NCI-H2227 (cell line): ENCODE data around the gene TMEM167A.
A peak's percentile ranks its signal among the peaks of the same experiment; 100 is the strongest.
"Not testable (repeated sequence)": the region's sequence is repeated elsewhere in the genome, so short reads cannot be mapped to it uniquely, and the experiment has no call there.

Experiments used
- DNase-seq: peaks from one replicate; lab custom pipeline; 2025; ENCODE audit not compliant: unreplicated experiment; lab: John Stamatoyannopoulos, UW

The TMEM167A gene

DNA sequence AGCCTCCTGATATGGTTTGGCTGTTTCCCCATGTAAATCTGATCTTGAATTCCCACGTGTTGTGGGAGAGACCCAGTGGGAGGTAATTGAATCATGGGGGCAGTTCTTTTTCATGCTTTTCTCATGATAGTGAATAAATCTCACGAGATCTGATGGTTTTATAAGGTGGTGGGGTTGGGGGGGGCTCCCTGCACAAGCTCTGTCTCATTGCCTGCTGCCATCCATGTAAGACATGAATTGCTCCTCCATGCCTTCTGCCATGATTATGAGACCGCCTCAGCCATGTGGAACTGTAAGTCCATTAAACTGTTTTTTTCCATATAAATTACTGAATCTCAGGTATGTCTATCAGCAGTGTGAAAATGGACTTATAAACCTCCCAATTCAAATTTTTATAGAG, 13.0 kb upstream of the TMEM167A start:
- no peak for DNase-seq

GRCh38 chr5:83085106-83085505, 7.9 kb upstream of the TMEM167A start:
- DNase-seq: no peak

GRCh38 chr5:83084336-83084735, 7.1 kb upstream of the TMEM167A start:
- no peak for DNase-seq

- DNase-seq: no peak
Observed at GRCh38 chr5:83082750-83083149, 5.6 kb upstream of the TMEM167A start.

DNA sequence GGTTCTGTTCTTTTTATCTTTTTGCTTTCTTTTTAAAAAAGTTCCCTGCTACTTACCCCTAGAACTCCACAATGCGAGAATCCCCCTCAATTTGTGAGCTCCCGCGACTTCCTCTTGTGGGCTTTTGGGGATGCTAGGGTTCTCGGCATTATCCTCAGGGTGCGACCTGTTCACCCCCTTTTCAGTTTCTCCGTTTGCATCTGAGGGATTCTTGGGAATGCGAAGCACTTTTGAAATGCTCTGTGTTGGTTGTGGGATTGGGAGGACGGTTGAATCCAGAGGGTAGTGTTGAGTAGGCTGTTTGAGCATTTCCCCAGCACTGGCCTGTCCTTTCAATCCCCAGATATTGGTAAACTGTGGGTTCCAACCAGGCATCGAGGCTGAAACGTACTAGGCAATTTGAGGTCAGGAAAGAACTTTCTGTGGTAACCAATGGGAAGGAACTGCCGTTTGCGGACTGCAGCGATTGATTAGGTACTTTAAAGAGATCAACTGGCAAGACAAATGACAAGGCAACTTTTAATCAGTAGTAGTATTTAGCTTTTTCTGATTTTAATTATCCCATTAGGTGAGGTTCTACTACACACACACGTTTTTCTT, 568 bp upstream of the TMEM167A start:
- peak; percentile 26 for DNase-seq

DNA sequence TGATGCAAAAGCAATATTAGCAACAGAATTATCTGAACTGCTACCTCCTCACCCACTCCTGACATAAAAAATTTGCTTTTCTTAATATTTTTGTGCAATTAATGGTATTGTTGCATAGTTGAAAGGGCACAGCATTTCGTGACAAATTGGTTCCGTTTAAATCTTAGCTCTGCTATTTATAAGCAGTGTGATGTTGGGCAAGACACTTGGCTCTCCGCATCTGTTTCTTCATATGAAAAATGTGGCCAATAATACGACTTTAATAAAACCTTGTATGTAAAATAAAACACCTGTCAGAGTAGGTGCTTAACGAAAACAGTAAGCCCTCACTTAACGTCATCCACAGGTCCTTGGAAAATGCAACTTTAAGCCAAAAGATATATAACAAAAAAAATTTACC, 4.2 kb downstream of the TMEM167A start:
- DNase-seq: no peak

DNA sequence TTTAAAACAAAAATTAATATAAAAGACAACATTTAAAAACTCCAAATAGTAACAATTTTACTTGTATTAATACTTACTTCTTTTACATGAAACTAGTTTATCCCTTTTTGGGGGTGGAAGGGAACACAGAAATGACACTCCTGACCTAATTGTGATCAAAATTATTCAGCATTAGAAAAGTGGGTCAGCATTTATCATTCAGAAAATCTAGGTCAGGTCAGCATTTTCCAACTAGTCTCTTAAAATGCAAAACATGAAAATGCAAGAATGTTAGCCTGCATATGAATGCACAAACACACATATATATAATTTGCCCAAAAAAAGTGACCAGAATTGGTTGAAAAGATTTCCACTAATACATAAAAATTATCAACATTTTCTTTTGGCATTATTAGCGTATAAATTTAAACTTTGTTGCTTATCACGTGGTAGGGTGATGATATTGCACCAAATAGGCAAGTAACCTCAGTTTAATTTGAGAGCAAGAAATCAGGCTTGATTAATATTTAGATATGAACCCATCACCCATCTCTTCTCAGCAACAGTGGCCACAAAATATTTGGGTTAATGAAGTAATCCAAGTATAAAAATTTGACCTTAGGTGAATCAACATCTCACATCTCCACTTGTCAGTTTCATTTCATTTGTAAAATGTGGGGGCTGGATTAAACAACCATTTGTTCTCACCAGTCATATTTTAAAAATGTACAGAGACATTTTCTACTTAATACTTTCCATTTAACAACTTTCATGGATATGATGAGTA, 5.7 kb downstream of the TMEM167A start:
- no peak for DNase-seq

- no peak for DNase-seq
Observed at GRCh38 chr5:83069096-83069799, 7.9 kb downstream of the TMEM167A start.

DNA sequence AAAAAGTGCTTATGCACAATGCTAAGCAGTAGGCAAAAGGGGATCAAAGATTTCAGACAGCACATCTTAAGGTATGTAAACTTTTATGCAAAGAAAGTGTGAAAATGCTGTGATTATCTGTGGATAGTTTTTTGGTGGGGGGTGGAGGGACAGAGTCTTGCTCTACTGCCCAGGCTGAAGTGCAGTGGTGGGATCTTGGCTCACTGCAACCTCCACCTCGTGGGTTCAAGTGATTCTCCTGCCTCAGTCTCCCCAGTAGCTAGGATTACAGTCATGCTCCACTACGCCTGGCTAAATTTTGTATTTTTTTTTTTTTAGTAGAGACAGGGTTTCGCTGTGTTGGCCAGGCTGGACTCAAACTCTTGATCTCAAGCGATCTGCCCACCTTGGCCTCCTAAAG, 9.8 kb downstream of the TMEM167A start:
- DNase-seq: not testable (repeated sequence)

- peak; percentile 21 for DNase-seq
Observed at GRCh38 chr5:83066548-83067110, 10.6 kb downstream of the TMEM167A start.

DNA sequence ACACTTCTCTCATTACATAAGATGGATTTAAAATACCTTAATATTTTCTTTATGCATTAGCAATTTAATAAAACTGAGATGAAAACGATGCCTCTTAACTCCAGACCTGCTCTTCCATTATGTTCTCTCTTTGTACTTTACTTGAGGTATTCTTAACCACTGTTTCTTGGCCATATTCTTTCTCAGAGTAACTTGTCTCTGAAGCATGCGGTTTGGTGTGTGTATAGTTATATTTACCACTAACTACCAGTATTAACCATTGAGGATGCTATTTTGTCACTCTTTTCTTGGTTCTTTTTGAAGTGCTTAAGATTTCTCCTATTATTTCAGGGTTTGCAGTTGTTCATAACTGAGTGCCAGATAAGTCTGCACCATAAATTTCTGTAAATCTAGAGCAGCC, 17.9 kb downstream of the TMEM167A start:
- DNase-seq: no peak

- no peak for DNase-seq
Observed at GRCh38 chr5:83058726-83059125, 18.5 kb downstream of the TMEM167A start.

DNA sequence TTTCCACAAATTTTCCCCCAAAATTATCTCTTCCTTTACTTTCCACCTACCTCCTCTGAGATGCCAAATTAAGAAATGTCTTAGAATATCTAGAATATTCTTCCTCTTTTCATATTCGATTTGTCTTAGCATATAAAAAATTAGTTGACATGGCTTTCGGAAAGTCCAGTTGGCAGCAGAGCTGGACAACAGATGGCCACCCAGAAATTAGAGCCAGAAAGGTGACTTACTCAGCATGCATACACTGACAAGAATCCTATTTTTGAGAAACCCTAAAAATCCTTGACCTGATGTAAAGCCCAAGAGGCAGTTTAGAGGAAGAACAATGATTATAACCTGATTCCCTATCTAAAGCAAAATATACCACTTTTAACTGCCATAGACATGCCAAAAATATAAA, 22.0 kb downstream of the TMEM167A start:
- DNase-seq: no peak

DNA sequence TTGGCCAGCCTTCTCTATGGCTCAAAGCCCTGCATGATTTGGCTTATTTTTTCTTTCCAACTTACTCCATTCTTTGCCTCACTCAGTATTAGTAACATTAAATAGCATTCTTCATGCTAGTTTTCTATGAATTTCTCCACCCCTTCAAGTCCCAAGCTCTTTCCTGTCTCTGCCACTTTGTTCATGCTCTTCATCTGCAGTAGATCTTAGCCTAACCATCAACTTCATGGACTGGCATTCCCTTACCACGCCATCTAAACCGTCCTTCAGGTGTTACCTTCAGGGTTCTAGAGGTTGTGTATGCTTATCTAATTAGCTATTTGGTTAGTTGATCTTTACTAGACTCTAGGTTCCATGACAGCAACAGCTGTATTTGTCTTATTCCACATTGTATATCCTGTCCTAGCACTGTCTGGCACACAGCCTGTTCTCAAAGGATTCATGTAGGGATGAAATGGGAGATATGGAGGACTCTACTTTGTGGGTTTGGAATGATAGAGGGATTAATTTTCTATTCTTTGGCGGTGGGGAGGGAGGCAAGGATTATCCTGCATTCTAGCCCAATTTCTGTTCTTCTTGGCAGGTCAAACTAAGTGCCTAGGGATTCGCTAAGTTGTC, 26.4 kb downstream of the TMEM167A start:
- DNase-seq: no peak

DNA sequence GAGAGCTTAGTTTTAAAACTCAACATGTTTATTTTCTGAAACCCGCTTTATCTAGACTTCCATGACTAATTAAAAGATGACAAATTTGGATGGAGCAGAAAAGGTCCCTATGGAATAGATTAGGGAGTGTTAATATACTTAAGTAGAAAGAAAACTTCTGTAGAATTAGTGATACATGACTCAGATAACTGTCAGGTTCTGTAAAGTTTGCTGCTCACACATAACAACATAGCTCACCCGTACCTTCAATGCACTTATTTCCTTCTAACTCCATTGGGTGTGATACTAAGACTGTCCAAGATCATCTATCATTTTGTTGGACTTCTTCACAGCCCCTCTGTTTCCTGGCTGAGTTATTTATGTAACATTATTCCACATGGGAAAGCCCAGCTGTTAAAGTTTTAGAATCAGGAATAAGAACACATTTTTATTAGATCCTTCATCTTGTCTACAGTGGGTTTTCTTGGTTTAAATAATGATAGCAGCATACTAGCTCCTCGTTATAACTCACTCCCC, 27.8 kb downstream of the TMEM167A start:
- no peak for DNase-seq

GRCh38 chr5:83048811-83049210, 28.4 kb downstream of the TMEM167A start:
- DNase-seq: no peak

DNA sequence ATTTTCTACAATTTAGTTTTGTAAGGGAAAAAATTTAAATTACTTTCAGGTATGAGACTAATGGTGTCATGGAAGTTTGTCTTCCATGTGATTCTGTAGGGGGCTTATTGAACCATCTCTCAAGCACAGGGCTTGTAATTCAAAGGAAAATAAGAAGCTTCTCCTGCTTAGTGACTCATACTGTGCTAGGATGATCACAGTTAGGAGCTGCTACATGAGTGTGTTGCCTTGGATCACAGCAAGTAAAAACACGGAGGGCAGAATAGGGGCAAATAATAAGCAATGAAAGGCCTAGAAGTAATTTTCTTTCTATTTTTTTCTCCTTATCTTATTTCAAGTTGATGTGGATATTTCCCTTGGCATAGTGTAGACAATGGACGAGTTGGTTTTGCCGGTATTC, 28.9 kb downstream of the TMEM167A start:
- no peak for DNase-seq

- DNase-seq: no peak
Observed at GRCh38 chr5:83044926-83045325, 32.3 kb downstream of the TMEM167A start.

DNA sequence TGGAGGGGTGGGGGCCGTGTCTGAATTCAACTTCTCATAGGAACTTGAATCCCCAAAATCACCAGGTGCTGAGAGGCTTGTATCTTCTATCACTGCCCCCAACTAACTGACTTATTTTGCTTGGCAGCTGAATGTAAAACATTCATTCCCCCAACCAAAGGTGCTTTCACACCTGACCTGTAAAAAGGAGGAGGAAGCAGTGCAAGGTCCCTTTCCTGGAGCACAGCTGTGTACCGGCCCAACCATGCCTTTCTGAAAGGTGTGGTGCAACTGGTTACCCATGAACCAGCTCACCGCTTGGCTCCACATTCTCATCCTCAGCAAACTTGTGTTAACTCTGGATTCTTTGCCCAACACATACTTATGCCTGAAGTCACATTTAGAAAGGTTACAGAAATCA, 34.7 kb downstream of the TMEM167A start:
- no peak for DNase-seq

DNA sequence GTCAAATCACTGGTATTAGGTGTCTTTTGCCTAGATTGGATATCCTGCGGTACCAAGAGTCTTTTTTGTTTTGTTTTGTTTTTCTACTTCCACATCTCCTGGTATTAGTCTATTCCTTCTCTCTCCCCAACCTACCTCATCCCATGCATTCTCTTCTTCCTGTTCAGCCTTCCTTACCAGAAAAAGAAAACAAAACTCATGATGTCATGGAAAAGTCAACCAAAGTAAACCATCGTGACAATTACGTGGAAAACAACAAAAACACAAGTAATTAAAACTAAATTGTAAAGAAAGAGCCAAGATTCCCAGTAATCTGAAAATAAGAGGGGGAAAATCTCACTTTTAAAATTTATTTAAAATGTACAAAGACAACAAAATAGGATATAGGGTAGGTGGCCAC, 38.3 kb downstream of the TMEM167A start:
- no peak for DNase-seq

- DNase-seq: peak; percentile 12
Observed at GRCh38 chr5:83036991-83037575, 40.1 kb downstream of the TMEM167A start.
